ENCODE measurements around the gene NENF.

- TF ChIP-seq CTCF (conservative IDR thresholded peaks at IDR 0.05 in 1 of 2, IDR thresholded peaks at IDR 0.05 in 1 of 2; ENCODE audit: low read depth in 1 of 2, low read length in 2 of 2) = no peak
- TF ChIP-seq EZH2 (IDR thresholded peaks at IDR 0.05; ENCODE audit: low read length, missing control alignments) = no peak
Observed at GRCh38 chr1:212432272-212432660, 454 bp upstream of the NENF start.
